HG03521 (cell line): Measurements from ENCODE around the gene EEF1A2.

Experiments
- ATAC-seq: cut with Tn5 transposase; IDR thresholded peaks from one replicate; pipeline ENCODE4 v1.9.1; 2021; ENCODE audit warnings: mild to moderate bottlenecking, moderate library complexity; ENCODE audit not compliant: unreplicated experiment

EEF1A2 gene

DNA sequence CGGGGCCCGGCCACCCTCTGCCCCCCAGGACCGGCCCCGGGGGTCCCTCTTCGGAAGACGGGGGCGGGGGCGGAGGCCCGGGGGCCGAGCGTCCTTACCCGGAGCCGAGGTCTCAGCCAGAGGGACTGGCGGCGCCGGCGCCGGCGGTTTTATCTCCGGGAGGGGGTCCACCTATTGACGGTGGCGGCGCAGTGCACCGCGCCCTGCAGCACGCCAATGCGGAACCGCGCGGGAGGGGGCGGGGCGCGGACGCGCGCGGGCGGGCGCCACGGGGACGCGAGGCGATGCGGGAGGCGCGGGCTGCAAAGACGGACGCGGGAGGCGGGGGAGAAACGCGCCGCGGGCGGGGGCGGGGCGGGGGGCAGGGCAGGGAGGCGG, at the start of gene EEF1A2:
EEF1A2 (minus strand) TSS at position 124 of the 378 bp plus-strand sequence. CDS start 1,320 bp downstream, outside the sequence.
- no peak for ATAC-seq

DNA sequence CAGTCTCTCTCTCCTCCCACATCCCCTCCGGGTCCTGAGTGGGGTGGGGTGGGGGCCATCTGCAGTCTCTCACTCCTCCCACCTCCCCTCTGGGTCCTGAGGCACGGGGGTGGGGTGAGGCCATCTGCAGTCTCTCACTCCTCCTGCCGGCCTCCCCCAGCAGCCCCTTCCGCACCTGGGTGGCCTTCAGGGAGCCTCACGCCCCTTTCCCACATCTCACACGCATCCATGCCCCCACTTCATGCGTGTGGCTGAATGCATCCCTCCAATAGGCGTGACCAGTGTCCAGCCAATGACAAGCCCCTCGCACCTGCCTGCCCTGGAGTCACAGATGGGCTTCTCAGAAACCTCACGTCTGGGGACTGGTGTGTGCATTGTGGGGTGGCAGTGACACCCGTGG, 49.7 kb upstream of the EEF1A2 start:
- ATAC-seq, result no peak

DNA sequence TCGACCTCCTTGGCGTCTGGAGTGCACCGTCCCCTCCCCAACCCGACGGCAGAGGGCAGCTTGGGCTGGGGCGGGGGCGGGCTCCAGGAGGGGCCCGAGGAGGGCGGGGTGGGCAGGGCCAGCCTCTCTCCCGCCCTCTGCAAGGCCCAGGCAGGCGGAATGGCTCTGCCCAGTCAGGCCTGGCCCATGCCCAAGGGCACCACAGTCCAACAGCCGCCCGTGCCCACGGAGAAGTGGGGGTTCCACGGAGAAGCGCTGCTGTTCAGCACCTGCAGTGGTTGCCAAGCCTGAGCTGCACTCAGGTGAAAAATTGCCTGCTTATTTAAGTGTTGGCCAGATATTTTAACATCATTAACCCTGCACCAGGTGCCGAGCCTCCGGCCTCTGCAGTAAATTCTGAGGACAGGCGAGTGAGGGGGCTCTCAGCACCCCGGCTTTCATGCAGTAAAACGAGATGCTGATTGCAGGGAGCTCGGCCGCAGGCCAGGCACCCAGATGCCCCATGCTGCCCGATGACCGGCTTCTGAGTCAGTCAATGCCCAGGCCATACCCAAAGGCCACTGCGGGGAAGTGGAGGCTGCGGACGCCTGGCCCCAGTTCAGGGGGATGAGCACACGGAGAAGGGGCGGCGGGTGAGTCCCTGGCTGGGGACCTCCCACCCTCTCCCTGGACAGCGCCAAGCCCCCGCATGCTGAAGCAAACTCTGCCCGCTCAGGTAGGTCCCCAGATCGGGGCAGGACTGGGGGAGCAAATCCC, 49.0 kb upstream of the EEF1A2 start, which contains the start of gene SRMS:
SRMS (minus strand) TSS at position 25 of the 756 bp plus-strand sequence. CDS start 286 bp downstream, outside the sequence.
- no peak for ATAC-seq

DNA sequence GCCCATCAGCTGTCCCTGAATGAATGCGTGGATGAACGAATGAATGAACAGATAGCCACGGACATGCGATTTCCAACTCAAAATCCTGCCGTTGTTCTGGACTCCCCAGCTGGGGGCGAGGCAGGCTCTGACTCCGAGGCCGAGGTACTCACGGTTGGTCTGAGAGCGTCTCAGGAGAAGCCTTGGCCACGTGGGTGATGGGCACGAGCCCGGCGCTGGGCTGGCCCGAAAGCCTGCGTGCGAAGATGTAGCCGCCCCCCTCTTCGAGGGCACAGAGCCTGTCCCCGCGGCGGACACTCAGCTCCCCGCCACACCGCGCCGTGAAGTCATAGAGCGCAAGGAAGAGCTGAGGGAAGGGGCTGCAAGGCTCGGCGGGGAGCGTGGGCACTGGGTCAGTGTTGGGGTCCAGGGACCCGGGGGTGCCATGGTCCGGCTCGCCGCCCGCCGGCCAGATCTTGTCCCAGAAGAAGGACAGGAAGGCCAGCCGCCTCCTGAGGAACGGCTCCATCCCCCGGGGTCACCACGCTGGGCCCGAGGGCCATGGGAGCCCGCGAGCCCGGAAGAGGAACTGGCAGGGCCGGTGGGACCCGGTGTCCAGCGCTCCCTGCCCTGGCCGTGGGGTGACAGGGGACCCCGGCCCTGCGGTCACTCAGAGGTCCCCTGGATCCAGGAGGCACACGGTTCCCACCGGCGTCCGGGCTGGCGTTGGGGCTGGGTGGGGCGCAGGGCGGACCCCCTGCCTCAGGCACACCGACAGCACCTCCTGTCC, 48.3 kb upstream of the EEF1A2 start:
- no peak for ATAC-seq

DNA sequence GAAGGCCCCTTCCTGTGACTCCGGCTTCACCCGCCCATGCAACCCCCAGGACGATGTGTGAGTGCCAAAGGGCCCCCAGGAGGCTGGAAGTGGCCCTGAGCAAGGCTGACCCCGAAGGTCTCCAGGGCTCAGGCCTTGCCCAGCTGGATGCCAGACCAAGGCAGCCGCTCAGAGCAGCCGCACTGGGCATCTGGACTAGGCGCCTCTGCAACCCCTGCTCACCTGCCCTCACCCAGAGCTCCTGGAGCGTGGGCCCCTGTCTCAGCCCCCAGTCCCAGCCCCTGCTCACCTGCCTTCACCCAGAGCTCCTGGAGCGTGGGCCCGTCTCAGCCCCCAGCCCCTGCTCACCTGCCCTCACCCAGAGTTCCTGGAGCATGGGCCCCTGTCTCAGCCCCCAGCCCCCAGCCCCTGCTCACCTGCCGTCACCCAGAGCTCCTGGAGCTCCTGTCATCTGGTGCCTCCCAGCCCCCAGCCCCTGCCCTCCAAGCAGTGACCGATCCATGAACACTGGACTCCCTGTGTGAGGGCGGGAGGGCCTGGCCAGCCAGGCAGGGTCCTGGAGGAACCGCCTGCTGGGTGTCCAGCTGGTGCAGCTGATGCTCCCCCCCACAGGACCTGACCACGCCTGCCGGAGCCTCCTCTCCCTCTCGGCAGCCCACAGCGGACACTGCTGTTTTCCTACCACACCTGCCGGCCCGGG, 47.5 kb upstream of the EEF1A2 start:
- no peak for ATAC-seq

DNA sequence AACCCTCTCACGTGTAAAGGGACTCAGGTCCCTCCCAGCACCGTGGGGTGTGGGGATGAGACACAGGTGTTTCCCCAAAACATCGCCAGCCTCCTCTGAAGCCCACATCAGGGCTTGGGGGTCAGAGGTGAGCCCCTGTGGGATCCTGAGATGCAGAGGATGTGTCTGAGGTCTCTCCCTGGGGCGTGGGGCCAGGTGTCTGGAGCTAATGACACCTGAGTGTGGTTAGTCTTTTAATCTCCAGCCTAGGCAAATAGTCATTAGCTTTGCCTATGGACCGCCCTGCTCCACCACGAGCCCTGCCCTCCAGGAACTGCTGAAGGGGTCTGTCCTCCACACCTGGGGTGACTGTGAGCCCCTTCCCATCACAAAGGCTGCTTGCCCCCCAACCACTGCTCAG, 46.9 kb upstream of the EEF1A2 start:
- no peak for ATAC-seq

DNA sequence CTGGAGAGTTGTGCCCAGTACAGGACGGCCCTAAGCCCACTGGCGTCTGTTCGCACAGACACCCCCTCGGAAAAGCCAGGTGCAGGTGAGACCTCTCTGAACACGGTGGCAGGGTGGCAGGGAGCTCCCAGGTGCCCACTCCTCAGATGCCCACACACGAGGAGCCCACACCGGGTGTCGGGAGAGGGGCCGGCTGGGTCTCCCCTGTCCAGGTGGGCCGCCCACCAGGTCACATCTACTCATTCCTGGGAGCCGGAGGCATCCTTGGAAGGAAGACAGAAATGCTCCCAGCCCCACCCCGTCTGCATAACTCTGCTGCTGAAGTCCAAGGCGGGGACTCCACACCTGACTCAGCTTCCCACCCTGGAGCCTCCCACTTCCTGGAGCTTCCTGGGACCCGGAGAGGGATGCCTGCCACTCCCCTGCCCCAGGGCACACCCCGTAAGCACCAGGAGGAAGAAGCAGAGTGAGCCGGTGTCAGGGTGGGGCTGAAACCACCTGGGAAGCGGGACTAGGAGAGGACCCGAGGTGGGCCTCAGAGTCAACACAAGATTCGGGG, 46.2 kb upstream of the EEF1A2 start:
- no peak for ATAC-seq

DNA sequence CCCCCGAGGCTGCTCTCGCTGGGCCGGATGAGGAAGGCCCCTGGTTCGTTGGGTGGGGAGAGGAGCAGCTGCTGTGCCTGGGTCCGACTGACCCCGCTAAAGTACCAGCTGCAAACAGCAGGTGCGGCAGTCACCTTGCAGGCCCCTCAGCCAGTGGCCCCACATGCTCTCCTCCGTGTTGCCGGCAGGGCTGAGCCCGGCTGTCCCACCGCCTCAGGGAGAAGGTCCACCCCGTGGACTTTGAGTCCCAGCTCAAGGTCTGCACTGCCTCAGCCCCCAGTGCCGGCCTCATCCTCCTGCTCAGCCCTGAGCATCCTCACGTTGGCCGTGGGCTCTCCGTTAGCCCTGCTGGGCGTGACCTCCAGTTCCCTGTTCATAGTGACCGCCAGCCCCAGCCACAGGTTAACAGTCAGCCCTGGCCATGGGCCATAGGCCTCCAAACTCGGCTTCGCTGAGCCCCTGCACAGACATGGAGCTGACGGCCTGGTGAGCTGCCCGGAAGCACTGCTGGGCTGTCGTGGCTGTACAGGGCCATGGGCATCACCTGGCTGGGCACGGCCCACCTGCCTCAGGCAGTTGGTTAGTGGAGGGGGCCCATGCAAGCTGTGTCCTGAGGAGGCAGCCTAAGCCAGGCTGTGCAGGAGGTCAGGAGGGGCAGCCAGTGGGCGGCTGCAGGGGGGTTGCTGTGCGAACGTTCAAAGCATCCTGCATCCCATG, 45.5 kb upstream of the EEF1A2 start:
- ATAC-seq, result no peak

DNA sequence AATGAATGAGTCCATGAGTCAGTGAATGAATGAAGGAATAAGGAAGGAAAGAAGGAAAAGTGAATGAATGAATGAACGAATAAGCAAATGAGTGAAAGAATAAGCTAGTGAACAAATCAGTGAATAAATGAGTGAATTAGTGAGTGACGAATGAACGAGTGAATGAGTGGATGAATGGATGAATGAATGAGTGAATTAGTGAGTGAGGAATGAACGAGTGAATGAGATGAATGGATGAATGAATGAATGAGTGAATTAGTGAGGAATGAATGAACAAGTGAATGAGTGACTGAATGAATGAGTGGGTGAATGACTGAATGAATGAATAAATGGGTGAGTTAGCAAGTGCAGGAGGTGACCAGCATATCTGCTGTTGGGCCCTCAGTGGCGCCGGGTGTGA, 44.9 kb upstream of the EEF1A2 start:
- no peak for ATAC-seq

DNA sequence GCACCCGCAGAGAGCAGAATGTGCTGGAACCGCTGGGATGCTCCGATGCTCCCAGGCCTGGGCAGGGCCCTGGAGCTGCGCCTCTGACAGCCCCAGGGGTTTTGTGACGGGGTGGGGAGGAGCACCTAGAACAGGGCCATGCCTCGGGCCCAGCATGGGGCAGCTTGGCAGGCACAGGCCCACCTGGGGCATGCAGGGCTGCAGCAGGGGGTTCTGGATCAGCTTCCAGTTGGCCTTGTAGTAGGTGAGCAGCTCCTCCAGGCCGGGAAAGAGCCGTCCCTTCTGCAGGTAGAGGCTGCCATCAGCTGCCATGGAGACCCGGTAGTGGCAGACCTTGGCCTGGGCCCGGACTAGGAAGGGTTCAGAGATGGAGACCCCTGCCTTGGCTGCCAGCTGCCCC, 44.2 kb upstream of the EEF1A2 start:
- ATAC-seq, result no peak

DNA sequence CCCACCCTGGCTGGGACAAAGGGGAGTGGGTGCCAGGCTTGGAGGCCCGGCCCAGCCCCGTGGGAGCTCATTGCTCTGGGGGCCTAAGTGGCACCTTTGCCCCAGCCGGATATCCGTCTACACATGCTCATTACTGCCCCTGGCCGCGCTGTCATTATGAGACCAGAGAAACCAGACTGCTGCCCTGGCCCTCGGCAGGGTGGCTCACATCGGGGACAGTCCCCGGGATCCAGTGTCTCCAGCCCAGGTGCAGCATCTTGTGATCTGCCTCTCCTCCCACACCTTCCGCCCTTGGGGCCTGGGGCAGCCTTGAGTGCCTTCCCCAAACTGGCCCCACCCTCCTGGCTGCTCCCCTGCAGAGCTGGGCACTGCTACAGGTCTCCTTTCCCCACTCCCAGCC, 43.8 kb upstream of the EEF1A2 start:
- ATAC-seq, result no peak

DNA sequence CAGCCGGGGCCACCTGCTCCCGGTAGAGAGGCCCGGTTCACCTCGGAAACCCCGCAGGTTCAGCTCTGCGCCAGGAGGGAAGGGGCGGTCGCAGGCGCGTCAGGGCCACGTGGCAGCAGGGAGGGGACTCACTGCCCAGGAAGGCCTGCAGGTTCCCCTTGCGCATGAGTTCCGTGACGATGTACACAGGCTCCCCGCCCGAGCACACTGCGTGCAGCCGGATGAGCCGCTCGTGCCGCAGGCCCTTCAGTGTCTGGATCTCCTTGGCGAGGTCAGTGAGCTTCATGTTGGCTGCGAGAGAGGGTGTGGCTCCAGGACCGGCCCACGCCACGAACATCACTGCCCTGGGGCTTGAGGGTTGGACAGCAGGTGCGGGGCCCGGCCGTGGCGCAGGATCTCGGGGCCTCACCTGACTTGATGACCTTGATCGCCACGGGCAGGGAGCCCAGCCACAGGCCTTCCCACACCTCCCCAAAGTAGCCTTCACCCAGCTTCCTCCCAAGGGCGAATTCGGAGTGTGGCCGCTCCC, 43.2 kb upstream of the EEF1A2 start:
- ATAC-seq, result no peak

DNA sequence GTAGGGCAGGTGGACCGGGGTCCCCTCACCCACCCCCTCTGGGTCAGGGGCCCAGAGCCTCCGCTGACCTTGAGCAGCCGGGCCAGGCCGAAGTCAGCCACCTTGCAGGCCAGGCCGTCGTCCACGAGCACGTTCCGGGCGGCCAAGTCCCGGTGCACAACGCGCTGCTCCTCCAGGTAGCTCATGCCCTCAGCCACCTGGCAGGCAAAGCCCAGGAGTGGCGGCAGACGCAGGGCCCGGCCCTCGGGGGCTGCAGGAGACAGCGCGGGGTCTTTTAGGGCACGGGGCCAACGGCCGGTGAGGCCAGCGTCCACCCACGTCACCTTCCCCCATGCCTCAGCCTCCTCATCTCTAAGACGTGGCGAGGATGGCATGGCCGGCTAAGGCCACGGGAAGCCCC, 42.5 kb upstream of the EEF1A2 start:
- no peak for ATAC-seq

DNA sequence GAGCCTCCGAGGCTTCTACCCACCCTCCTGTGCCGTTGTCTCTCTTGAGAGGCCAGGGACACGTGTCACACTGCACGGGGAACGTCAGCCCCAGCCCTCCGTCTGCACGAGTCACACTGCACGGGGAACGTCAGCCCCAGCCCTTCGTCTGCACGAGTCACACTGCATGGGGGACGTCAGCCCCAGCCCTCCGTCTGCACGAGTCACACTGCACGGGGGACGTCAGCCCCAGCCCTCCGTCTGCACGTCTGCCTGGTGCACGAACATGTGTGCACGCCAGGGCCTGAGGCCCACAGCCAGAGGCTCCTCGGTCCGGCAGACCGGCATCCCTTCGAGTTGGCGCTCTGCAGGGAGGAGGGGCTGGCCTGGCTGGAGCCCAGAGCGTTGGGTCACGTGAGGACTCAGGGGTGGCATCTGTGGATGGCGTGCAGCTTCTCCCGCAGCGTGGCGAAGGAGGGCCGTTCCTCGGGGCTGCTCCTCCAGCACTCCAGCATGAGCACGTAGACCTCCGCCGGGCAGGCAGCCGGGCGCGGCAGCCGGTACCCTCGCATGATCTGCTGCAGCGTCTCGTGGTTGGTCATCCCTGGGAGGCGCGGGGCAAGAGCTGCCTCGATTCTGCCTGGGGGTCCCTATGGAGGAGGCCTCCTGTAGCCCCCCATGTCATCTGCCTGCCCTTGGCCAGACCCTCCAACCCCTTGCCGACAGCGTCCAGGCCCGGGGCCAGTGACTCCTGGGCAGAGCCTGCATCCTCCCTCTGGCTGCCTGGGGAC, 41.7 kb upstream of the EEF1A2 start:
- no peak for ATAC-seq

DNA sequence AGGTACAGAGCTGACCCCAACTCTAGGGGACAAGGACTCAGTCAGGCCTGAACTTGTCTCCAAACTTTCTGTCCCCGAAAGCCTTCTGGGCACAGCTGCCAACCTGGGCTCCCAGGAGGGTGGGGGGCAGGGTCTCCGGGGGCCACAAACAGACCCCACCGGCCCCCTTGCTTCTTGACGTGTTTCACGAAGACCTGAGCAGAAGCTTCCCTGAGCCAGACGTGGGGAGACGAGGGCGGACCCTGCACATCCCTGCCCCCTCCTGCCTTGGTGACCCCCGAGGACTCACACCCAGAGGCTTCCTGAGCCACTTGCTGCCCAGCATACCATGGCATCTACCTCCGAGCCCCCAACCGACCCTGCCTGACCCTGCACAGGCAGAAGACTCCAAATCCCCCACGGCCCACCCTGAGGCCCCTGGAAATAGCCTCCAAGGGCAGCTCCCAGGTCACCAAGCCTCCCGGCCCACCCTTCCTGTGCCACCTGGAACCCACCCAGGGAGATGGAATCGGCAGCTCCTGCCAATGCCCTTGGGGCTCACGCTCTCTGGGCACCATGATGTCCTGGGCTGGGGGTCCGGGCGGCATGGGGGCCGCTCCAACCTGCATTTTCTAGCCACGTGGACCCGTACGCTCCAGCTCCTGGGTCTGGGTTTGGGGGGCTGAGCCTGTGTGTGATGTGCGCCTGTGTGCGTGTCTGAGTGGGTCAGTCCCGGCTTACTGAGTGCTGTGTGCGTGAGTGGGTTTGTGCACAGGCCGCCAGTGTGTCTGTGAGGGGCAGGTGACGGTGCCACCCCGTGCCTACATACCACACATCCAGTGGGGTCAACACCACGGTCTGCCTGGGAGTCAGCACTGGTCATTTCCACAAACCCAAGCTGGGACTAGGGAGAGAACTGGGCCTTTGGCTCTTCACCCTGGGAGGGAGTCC, 40.8 kb upstream of the EEF1A2 start:
- ATAC-seq, result no peak

DNA sequence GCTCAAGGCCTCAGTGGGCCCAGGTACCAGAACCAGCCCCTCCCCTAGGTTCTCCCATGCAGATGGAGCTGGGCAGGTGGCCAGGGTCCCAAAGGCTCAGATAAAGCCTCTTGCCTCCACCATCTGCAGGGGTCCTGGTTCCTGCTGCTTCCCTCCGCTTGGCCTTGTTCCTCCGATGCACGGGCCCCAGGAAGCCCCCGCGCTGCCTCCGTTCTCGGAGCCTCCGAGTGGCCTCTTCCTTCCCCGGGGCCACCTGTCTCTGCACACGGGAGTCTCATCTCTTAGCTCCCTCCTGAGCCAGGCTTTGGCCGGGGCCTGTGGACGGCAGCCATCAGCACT, 40.2 kb upstream of the EEF1A2 start:
- no peak for ATAC-seq

DNA sequence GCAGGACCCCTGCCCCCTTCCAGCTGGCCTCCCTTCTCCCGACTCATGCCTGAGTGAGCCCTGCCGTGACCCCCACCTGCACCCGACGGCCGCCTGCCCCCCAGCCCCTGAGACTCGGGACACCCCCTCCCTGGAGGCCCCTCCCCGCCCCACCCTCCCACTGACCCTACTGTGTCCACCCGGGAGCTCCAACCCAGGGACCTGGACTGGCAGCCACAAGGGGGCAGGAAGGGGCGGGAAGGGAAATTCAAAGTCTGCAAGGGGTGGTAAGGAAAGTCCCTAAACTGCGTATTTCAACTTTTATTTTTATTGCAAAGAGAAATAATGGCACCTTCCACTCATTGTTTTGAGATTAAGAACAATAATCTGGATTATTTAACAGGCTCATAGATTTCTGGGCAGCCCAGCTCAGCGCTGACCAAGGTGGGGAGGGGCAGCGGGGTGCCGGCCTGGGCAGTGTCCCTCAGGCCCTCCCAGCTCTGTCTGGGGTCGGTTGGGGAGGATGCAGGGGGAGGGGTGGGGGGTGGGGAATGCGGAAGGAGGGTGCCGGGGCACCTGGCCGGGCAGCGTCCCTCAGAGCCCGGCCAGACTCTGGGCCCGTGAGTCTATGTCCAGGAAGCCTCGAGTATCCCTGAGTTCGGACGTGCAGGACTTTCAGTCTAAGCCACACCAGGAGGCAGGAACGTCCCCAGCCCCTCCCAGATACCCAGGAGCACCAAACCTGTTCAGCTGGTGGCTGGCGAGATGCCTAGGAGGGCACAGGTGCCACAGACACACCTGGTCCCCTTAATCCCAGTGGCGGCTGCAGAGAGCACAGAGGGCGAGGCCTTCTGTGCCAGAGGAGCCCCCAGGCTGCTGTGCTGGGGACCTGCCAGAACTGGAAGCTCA, 39.6 kb upstream of the EEF1A2 start:
- no peak for ATAC-seq
